Measurements from ENCODE around the gene SMIM12.
A peak's percentile ranks its signal among the peaks of the same experiment; 100 is the strongest.

The SMIM12 gene

DNA sequence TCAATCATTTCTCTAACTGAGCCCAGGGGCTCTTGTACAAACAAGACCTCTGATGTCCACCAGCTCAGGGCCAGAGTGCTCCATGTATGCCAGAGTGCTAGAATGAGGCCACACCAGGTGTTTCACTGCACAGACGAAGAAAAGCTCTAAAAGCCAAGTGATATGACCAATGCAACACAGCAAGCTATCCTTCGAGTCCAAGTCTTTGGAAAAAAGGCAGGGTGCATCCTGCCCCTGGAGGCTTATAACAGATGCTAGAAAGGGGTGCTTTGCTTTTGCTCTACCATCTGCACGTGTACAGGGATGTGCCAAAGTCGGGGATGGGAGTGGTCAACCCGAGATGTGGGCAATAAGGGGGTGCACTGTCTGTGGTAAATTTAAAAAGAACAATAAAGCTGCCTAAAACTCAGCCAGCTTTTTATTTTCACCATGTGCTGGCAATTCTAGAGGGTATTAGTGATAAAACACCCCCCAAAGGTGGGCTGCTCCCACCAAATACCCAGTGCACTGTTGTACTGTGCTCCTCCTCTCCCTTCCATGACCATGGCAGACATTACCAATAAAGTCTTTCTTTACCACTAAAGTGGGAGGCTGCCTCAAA is 32.1 kb downstream of the SMIM12 start:
- TF ChIP-seq ISL1 (CRISPR knock-in tag; IDR thresholded peaks at IDR 0.05) (no peak), BACH2 (CRISPR knock-in tag; IDR thresholded peaks at IDR 0.05; ENCODE audit: borderline replicate concordance) (no peak), PPARA (CRISPR knock-in tag; IDR thresholded peaks at IDR 0.05; ENCODE audit: borderline replicate concordance) (no peak), ZFP3 (CRISPR knock-in tag; IDR thresholded peaks at IDR 0.05) (no peak)
- TF ChIP-seq, protein P1, sequence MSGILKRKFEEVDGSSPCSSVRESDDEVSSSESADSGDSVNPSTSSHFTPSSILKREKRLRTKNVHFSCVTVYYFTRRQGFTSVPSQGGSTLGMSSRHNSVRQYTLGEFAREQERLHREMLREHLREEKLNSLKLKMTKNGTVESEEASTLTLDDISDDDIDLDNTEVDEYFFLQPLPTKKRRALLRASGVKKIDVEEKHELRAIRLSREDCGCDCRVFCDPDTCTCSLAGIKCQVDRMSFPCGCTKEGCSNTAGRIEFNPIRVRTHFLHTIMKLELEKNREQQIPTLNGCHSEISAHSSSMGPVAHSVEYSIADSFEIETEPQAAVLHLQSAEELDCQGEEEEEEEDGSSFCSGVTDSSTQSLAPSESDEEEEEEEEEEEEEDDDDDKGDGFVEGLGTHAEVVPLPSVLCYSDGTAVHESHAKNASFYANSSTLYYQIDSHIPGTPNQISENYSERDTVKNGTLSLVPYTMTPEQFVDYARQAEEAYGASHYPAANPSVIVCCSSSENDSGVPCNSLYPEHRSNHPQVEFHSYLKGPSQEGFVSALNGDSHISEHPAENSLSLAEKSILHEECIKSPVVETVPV (CRISPR knock-in tag; IDR thresholded peaks at IDR 0.05), result no peak
- TF ChIP-seq, protein P2, sequence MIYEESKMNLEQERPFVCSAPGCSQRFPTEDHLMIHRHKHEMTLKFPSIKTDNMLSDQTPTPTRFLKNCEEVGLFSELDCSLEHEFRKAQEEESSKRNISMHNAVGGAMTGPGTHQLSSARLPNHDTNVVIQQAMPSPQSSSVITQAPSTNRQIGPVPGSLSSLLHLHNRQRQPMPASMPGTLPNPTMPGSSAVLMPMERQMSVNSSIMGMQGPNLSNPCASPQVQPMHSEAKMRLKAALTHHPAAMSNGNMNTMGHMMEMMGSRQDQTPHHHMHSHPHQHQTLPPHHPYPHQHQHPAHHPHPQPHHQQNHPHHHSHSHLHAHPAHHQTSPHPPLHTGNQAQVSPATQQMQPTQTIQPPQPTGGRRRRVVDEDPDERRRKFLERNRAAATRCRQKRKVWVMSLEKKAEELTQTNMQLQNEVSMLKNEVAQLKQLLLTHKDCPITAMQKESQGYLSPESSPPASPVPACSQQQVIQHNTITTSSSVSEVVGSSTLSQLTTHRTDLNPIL (CRISPR knock-in tag; IDR thresholded peaks at IDR 0.05; ENCODE audit: low read depth), result no peak
- TF ChIP-seq, protein P3, sequence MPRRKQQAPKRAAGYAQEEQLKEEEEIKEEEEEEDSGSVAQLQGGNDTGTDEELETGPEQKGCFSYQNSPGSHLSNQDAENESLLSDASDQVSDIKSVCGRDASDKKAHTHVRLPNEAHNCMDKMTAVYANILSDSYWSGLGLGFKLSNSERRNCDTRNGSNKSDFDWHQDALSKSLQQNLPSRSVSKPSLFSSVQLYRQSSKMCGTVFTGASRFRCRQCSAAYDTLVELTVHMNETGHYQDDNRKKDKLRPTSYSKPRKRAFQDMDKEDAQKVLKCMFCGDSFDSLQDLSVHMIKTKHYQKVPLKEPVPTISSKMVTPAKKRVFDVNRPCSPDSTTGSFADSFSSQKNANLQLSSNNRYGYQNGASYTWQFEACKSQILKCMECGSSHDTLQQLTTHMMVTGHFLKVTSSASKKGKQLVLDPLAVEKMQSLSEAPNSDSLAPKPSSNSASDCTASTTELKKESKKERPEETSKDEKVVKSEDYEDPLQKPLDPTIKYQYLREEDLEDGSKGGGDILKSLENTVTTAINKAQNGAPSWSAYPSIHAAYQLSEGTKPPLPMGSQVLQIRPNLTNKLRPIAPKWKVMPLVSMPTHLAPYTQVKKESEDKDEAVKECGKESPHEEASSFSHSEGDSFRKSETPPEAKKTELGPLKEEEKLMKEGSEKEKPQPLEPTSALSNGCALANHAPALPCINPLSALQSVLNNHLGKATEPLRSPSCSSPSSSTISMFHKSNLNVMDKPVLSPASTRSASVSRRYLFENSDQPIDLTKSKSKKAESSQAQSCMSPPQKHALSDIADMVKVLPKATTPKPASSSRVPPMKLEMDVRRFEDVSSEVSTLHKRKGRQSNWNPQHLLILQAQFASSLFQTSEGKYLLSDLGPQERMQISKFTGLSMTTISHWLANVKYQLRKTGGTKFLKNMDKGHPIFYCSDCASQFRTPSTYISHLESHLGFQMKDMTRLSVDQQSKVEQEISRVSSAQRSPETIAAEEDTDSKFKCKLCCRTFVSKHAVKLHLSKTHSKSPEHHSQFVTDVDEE (CRISPR knock-in tag; IDR thresholded peaks at IDR 0.05), result no peak
- ATAC-seq, result no peak

DNA sequence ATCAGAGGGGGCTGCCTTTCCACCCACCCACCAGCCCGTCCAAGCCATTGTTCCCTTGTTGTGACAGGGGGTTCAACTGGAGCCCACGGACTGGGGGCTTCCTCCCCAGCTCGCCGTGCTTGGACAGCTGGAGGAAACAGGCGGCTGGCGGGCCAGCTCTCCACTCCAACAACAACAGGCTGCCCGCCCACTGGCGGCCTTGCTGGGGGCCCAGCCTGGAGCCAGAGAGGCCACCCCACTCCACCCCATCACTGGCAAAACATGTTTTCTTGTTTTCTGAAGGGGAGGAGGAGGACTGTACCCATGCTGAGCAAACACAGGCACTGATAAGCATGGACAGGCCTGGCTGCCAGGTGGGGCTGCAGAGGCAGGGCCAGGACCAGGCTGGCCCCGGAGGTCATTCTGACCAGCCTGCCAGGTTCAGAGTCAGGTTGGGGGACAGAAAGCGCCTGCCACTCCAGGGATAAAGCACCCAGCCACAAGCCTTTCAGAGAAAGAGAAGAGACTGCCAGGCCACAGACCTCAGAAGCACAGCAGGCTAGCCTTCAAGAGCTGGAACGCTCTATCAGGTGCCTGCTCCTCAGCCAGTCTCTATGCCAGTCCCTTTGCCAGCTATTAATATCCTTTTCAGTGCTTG is 34.0 kb downstream of the SMIM12 start:
- peak; percentile 67; the same call in 1 of the 3 replicates for ATAC-seq
- TF ChIP-seq ISL1 (CRISPR knock-in tag; IDR thresholded peaks at IDR 0.05) (no peak), TCF4 (CRISPR knock-in tag; IDR thresholded peaks at IDR 0.05; ENCODE audit: borderline replicate concordance) (peak; percentile 66; the same call in 1 of the 2 replicates), ZNF8 (CRISPR knock-in tag; IDR thresholded peaks at IDR 0.05) (no peak), OSR1 (CRISPR knock-in tag; IDR thresholded peaks at IDR 0.05) (no peak)

DNA sequence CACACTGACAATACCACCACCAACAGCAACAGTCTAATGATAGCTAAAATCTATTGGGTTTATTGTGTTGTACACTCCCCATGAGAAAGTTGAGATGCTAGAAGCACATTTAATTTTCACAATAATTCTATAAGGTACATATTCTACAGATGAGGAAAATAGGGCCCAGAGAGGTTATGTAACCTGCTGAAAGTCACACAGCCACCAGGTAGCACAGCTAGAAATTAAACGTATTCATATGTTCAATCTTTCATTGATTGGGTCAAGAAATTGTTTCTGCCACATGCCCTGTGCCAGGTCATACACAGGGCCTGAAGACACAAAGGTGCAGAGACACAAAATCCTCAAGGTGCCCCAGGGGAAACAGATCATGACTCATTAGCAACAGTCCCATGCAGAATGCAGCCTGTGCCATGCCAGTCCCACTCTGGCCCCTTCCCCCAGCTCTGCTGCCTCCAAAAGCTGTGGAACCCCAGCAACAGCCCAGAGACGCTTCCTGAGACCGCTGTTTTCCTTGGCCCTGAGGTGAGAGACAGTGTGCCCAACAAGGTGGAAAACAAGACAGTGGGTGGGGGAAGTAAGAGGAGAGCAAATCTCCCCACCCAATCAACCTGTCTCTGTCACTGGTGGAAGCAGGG is 34.6 kb downstream of the SMIM12 start:
- no peak for TF ChIP-seq CSDC2 (CRISPR knock-in tag; IDR thresholded peaks at IDR 0.05)
- TF ChIP-seq BACH2 (CRISPR knock-in tag; IDR thresholded peaks at IDR 0.05; ENCODE audit: borderline replicate concordance), result no peak
- no peak for TF ChIP-seq RARB (CRISPR knock-in tag; IDR thresholded peaks at IDR 0.05)
- TF ChIP-seq ESRRG (CRISPR knock-in tag; IDR thresholded peaks at IDR 0.05), result no peak
- TF ChIP-seq PPARA (CRISPR knock-in tag; IDR thresholded peaks at IDR 0.05; ENCODE audit: borderline replicate concordance), result no peak
- TF ChIP-seq TCF4 (CRISPR knock-in tag; IDR thresholded peaks at IDR 0.05; ENCODE audit: borderline replicate concordance), result no peak
- no peak for TF ChIP-seq ZNF70 (CRISPR knock-in tag; IDR thresholded peaks at IDR 0.05)
- TF ChIP-seq, protein P3 (CRISPR knock-in tag; IDR thresholded peaks at IDR 0.05), result no peak
- TF ChIP-seq TOX (CRISPR knock-in tag; IDR thresholded peaks at IDR 0.05; ENCODE audit: borderline replicate concordance), result no peak
- TF ChIP-seq ZFP3 (CRISPR knock-in tag; IDR thresholded peaks at IDR 0.05), result no peak
- no peak for TF ChIP-seq ZFP30 (CRISPR knock-in tag; IDR thresholded peaks at IDR 0.05)
- TF ChIP-seq, protein P1 (CRISPR knock-in tag; IDR thresholded peaks at IDR 0.05), result no peak
- no peak for TF ChIP-seq SNAI2 (CRISPR knock-in tag; IDR thresholded peaks at IDR 0.05)
- TF ChIP-seq, protein P4, sequence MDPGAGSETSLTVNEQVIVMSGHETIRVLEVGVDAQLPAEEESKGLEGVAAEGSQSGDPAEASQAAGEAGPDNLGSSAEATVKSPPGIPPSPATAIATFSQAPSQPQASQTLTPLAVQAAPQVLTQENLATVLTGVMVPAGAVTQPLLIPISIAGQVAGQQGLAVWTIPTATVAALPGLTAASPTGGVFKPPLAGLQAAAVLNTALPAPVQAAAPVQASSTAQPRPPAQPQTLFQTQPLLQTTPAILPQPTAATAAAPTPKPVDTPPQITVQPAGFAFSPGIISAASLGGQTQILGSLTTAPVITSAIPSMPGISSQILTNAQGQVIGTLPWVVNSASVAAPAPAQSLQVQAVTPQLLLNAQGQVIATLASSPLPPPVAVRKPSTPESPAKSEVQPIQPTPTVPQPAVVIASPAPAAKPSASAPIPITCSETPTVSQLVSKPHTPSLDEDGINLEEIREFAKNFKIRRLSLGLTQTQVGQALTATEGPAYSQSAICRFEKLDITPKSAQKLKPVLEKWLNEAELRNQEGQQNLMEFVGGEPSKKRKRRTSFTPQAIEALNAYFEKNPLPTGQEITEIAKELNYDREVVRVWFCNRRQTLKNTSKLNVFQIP (CRISPR knock-in tag; IDR thresholded peaks at IDR 0.05; ENCODE audit: borderline replicate concordance, low read depth), result no peak
- TF ChIP-seq, protein P5, sequence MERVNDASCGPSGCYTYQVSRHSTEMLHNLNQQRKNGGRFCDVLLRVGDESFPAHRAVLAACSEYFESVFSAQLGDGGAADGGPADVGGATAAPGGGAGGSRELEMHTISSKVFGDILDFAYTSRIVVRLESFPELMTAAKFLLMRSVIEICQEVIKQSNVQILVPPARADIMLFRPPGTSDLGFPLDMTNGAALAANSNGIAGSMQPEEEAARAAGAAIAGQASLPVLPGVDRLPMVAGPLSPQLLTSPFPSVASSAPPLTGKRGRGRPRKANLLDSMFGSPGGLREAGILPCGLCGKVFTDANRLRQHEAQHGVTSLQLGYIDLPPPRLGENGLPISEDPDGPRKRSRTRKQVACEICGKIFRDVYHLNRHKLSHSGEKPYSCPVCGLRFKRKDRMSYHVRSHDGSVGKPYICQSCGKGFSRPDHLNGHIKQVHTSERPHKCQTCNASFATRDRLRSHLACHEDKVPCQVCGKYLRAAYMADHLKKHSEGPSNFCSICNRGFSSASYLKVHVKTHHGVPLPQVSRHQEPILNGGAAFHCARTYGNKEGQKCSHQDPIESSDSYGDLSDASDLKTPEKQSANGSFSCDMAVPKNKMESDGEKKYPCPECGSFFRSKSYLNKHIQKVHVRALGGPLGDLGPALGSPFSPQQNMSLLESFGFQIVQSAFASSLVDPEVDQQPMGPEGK (CRISPR knock-in tag; IDR thresholded peaks at IDR 0.05; ENCODE audit: borderline replicate concordance), result no peak
- TF ChIP-seq OSR1 (CRISPR knock-in tag; IDR thresholded peaks at IDR 0.05), result no peak
- no peak for TF ChIP-seq ZNF8 (CRISPR knock-in tag; IDR thresholded peaks at IDR 0.05)
- ATAC-seq, result no peak
